Measurements from ENCODE around the gene AKAP8L. TPM values are rescaled to one million over a fixed set of nuclear protein-coding genes. Genes with fewer than 3 reads are reported as not detected.

AKAP8L gene
- polyA plus RNA-seq, 1 of the 3 experiments (the other 2 are of a cell fraction) = 44.7 TPM

DNA sequence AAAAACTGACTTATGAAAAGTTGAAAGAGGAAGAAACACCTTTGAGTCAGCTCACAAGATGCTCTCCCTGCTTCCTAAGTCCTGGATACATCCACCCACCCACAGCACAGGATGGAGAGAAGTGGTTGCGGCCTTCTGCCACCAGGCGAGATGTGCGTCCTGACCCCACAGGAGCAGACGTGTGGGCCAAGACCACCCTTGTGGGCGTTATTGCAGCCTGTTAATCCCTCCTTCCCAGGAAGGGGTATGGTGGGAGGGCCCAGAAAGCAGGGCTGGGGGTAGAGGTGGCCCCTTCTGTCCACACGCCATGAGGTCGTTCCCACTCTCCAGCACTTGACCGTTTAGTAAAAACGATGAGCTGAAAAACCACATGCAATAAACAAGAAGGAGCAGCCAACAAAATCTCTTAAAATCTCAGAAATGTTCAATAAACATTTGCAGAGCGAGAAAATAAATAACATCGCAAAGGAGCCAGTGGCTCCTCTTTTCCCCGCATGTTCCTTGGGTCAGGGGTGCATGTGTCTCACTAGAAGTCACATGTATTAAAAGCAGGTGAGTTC is 2.4 kb upstream of the AKAP8L start:
- H3K4me2 ChIP-seq = no peak overlapping the region
- WGBS (ENCODE audit: low lambda C conversion rate) = 86% methylated on average over 12 of the region's 12 CpGs
- CTCF ChIA-PET = interaction anchor here (0.8 to 1.9 kb wide), 7 partner anchors 12 to 244 kb away, joined by 3 to 9 read pairs (median 3); no protein-coding TSS in a partner anchor

DNA sequence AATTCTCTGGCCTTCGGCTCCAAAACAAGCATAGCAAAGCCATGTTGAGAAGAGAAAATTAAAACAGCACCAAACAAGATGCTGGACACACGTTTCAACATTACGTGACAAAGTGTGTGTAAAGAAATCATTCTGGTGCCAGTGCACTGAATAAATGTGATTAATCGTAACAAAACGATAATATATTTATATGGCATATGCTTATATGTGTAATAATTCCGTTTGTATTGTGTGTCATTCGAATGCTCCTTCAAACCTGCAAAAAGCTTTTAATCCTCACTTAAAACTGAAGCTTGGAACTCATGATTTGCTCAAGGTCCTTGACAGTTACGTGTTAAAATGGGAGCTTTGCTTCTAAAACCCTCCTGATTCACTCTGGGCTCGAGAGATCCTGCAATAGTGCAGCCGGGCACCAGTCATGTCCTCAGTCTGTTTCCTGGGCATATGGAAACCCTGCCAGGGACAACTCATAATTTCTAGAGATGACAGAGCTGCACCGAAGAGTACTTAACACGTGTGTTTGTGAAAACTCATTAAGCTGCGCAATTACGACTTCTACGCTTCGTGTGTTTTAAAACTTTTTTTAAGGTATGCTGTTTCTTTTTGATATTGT is 731 bp upstream of the AKAP8L start:
- Histone ChIP-seq H3K4me2 (peak overlapping the region; percentile 83), H3K27me3 (ENCODE audit: insufficient read depth) (no peaks in the 10 kb centered on the region), H3K27ac (ENCODE audit: low read depth in 2 of 2, low read length in 1 of 2) (peak overlapping the region; percentile 25 to 74; a peak in 3 of 4 replicates), H3K36me3 (replicated peaks in 1 of 2; ENCODE audit: control insufficient read depth in 1 of 2, insufficient read depth in 2 of 2, low read length in 1 of 2) (peaks cover 25 to 40% of the 10 kb centered on the region in 2 experiments), H3K9me2 (no peaks in the 10 kb centered on the region), H3K79me2 (ENCODE audit: insufficient read depth) (peaks cover 43% of the 10 kb centered on the region), H3K4me1 (ENCODE audit: control insufficient read depth in 1 of 2, insufficient read depth in 2 of 2, low read depth in 1 of 2, low read length in 1 of 2) (peaks cover 10 to 42% of the 10 kb centered on the region in 2 experiments; a peak in 3 of 4 replicates), H3K9me3 (no peaks in the 10 kb centered on the region), H3F3A (replicated peaks; ENCODE audit: insufficient read depth) (peaks cover 10% of the 10 kb centered on the region), H3K4me3 (ENCODE audit: low read depth in 2 of 2, low read length in 1 of 2) (peak overlapping the region; percentile 58 to 94), H4K20me1 (ENCODE audit: insufficient read depth) (peaks cover 32% of the 10 kb centered on the region), H2AFZ (ENCODE audit: low read depth) (peak overlapping the region; percentile 54; the same call in 1 of the 2 replicates), H3K9ac (peak overlapping the region; percentile 42; the same call in 1 of the 2 replicates)
- TF ChIP-seq MXI1 (IDR thresholded peaks at IDR 0.05; ENCODE audit: low read depth, low read length) (no peak), MEF2A (IDR thresholded peaks at IDR 0.05; ENCODE audit: borderline replicate concordance, low read depth) (no peak), POLR2AphosphoS5 (IDR thresholded peaks at IDR 0.05; ENCODE audit: low read depth, low read length) (no peak), TAF1 (IDR thresholded peaks at IDR 0.05; ENCODE audit: borderline replicate concordance, low read depth, low read length) (no peak), GABPA (IDR thresholded peaks at IDR 0.05; ENCODE audit: low read depth) (no peak), NRF1 (IDR thresholded peaks at IDR 0.05; ENCODE audit: low read depth, low read length) (no peak), SIN3A (IDR thresholded peaks at IDR 0.05; ENCODE audit: borderline replicate concordance, low read depth, low read length) (no peak), EP300 (IDR thresholded peaks at IDR 0.05; ENCODE audit: borderline replicate concordance in 1 of 2, low read depth in 1 of 2, low read length in 1 of 2) (no peak)
- TF ChIP-seq, protein P1, sequence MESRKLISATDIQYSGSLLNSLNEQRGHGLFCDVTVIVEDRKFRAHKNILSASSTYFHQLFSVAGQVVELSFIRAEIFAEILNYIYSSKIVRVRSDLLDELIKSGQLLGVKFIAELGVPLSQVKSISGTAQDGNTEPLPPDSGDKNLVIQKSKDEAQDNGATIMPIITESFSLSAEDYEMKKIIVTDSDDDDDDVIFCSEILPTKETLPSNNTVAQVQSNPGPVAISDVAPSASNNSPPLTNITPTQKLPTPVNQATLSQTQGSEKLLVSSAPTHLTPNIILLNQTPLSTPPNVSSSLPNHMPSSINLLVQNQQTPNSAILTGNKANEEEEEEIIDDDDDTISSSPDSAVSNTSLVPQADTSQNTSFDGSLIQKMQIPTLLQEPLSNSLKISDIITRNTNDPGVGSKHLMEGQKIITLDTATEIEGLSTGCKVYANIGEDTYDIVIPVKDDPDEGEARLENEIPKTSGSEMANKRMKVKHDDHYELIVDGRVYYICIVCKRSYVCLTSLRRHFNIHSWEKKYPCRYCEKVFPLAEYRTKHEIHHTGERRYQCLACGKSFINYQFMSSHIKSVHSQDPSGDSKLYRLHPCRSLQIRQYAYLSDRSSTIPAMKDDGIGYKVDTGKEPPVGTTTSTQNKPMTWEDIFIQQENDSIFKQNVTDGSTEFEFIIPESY (IDR thresholded peaks at IDR 0.05; ENCODE audit: borderline replicate concordance, low read depth) = no peak
- ChIA-PET POLR2A (interaction anchor here (0.6 to 2.2 kb wide), 12 partner anchors 8 to 413 kb away, joined by 3 to 15 read pairs (median 5); partner anchors contain the start of gene AKAP8), CTCF (interaction anchor here (0.8 to 3.1 kb wide), 25 partner anchors 10 to 295 kb away, joined by 3 to 19 read pairs (median 4); partner anchors contain the start of gene AKAP8)
- DNase-seq = no peak
- 49% methylated on average over 16 of the region's 16 CpGs for WGBS (ENCODE audit: low lambda C conversion rate)

More for the DNA sequence above, 2.4 kb upstream of the AKAP8L start:
- H3K4me3 ChIP-seq (ENCODE audit: low read depth in 2 of 2, low read length in 1 of 2) = no peak overlapping the region
- no peaks in the 10 kb centered on the region for H3K9me2 ChIP-seq
- H3K27me3 ChIP-seq (ENCODE audit: insufficient read depth) = no peaks in the 10 kb centered on the region
- H3K36me3 ChIP-seq (replicated peaks in 1 of 2; ENCODE audit: control insufficient read depth in 1 of 2, insufficient read depth in 2 of 2, low read length in 1 of 2) = peaks cover 33 to 39% of the 10 kb centered on the region in 2 experiments
- no peak overlapping the region for H2AFZ ChIP-seq (ENCODE audit: low read depth)
- no peak for TF ChIP-seq NFIC (IDR thresholded peaks at IDR 0.05; ENCODE audit: borderline replicate concordance)
- TF ChIP-seq TCF12 (IDR thresholded peaks at IDR 0.05) = no peak
- no peak for TF ChIP-seq GABPA (IDR thresholded peaks at IDR 0.05; ENCODE audit: low read depth)
- TF ChIP-seq RAD21 (IDR thresholded peaks at IDR 0.05; ENCODE audit: low read length) = no peak
- TF ChIP-seq TEAD4 (IDR thresholded peaks at IDR 0.05; ENCODE audit: borderline replicate concordance, insufficient read depth) = no peak
- no peak for TF ChIP-seq SMC3 (IDR thresholded peaks at IDR 0.05; ENCODE audit: low read depth, low read length)
- no peak for TF ChIP-seq CHD2 (IDR thresholded peaks at IDR 0.05; ENCODE audit: low read length, partially characterized antibody)
- H3F3A ChIP-seq (replicated peaks; ENCODE audit: insufficient read depth) = peaks cover 10% of the 10 kb centered on the region
- peaks cover 16% of the 10 kb centered on the region for H4K20me1 ChIP-seq (ENCODE audit: insufficient read depth)
- H3K9me3 ChIP-seq = no peaks in the 10 kb centered on the region
- H3K4me1 ChIP-seq (ENCODE audit: control insufficient read depth in 1 of 2, insufficient read depth in 2 of 2, low read depth in 1 of 2, low read length in 1 of 2) = peaks cover 10 to 42% of the 10 kb centered on the region in 2 experiments; a peak in 3 of 4 replicates
- peak overlapping the region in 1 of 2 experiments; percentile 94; a peak in 2 of 4 replicates for H3K27ac ChIP-seq (ENCODE audit: low read depth in 2 of 2, low read length in 1 of 2)
- peaks cover 26% of the 10 kb centered on the region for H3K79me2 ChIP-seq (ENCODE audit: insufficient read depth)
- POLR2A ChIA-PET = interaction anchor here (1.2 to 1.8 kb wide), 4 partner anchors 12 to 134 kb away, joined by 4 to 8 read pairs (median 4); partner anchors contain the start of gene AKAP8
- no peak for DNase-seq
- no peak overlapping the region for H3K9ac ChIP-seq

Measured in SK-N-SH (cell line).